HG03066 (cell line): ENCODE measurements around the gene CUX1.
"Not testable (repeated sequence)": the region's sequence is repeated elsewhere in the genome, so short reads cannot be mapped to it uniquely, and the experiment has no call there.

Experiments
- ATAC-seq: cut with Tn5 transposase; IDR thresholded peaks from one replicate; pipeline ENCODE4 v1.9.1; 2021; ENCODE audit warnings: low read depth; ENCODE audit not compliant: unreplicated experiment

The CUX1 gene

GRCh38 chr7:102327183-102327582 is 509.8 kb downstream of the CUX1 start:
- not testable (repeated sequence) for ATAC-seq

GRCh38 chr7:102328863-102329262 is 511.4 kb downstream of the CUX1 start:
- ATAC-seq, result not testable (repeated sequence)

GRCh38 chr7:102329366-102329765 is 511.9 kb downstream of the CUX1 start:
- ATAC-seq, result not testable (repeated sequence)

DNA sequence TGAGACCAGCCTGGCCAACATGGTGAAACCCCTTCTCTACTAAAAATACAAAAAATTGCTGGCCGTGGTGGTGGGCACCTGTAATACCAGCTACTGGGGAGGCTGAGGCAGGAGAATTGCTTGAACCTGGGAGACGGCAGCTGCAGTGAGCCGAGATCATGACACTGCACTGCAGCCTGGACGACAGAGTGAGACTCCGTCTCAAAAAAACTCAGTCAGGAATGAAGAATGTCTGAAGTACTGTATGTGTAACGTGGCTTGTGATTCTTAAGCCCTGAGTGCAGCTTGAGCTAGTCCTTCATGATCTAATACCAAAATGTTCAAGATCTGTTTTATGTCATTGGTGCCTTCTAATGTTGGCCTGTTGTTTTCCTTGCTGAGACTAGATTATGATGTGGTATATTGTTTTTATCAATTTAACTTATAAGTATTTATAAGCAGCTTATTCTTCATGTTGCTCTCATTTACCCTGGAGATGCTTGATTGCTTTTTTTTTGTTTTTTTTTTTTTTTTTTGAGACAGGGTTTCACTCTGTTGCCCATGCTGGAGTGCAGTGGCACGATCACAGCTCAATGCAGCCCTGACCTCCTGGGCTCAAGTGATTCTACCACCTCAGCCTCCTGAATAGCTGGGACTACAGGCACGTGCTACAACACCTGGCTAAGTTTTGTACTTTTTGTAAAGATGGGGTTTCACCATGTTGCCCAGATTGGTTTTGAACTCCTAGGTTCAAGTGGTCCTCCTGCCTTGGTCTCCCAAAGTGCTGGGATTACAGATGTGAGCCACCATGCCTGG is 513.4 kb downstream of the CUX1 start:
- not testable (repeated sequence) for ATAC-seq
